Stimulated activated CD8-positive, alpha-beta memory T cell treated with anti-CD3 and anti-CD28 coated beads, Interleukin-12 subunit alpha, Interleukin-12 subunit beta, amount 100 ng/mL, for 24 hours (primary cell): ENCODE data around the gene CCDC85B.
"Not testable (repeated sequence)": the region's sequence is repeated elsewhere in the genome, so short reads cannot be mapped to it uniquely, and the experiment has no call there.

ENCODE experiments used
- DNase-seq: peaks from one replicate; pipeline ENCODE4 v3.0.0-alpha.2; 2020; ENCODE audit errors: extremely low read depth

CCDC85B gene

GRCh38 chr11:65890324-65891218 is at the start of gene CCDC85B:
TSS of gene CCDC85B (plus strand) at chr11:65890673. CDS start at chr11:65890784, 111 bp downstream.
- peak; percentile 96 for DNase-seq

GRCh38 chr11:65842144-65842543 is 48.3 kb upstream of the CCDC85B start:
- DNase-seq: no peak

GRCh38 chr11:65843811-65844210 is 46.7 kb upstream of the CCDC85B start:
- no peak for DNase-seq

- DNase-seq: no peak
Observed at GRCh38 chr11:65844231-65844872, 46.1 kb upstream of the CCDC85B start.

- no peak for DNase-seq
Observed at GRCh38 chr11:65847746-65848145, 42.7 kb upstream of the CCDC85B start.

- DNase-seq: not testable (repeated sequence)
Observed at GRCh38 chr11:65848693-65849092, 41.8 kb upstream of the CCDC85B start.

- DNase-seq: no peak
Observed at GRCh38 chr11:65849366-65849765, 41.1 kb upstream of the CCDC85B start.

GRCh38 chr11:65849771-65850216 is 40.7 kb upstream of the CCDC85B start:
- no peak for DNase-seq

- no peak for DNase-seq
Observed at GRCh38 chr11:65850217-65851082, 40.0 kb upstream of the CCDC85B start.

- DNase-seq: no peak
Observed at GRCh38 chr11:65851083-65851579, 39.3 kb upstream of the CCDC85B start.

- DNase-seq: no peak
Observed at GRCh38 chr11:65851811-65852507, 38.5 kb upstream of the CCDC85B start.

GRCh38 chr11:65852508-65853245 is 37.8 kb upstream of the CCDC85B start:
- DNase-seq: no peak

GRCh38 chr11:65853246-65853979 is 37.1 kb upstream of the CCDC85B start:
- no peak for DNase-seq

GRCh38 chr11:65854161-65854592 is 36.3 kb upstream of the CCDC85B start:
- no peak for DNase-seq

- DNase-seq: no peak
Observed at GRCh38 chr11:65854852-65855837, 35.3 kb upstream of the CCDC85B start.

GRCh38 chr11:65855927-65856363 is 34.5 kb upstream of the CCDC85B start:
- DNase-seq: no peak

- peak; percentile 58 for DNase-seq
Observed at GRCh38 chr11:65856689-65857499, 33.6 kb upstream of the CCDC85B start.

GRCh38 chr11:65857500-65857852 is 33.0 kb upstream of the CCDC85B start:
- DNase-seq: no peak
